Sigmoid colon (tissue), 4 donors: Measurements from ENCODE around the gene DDX28.

Experiments
- CTCF ChIP-seq, 4 experiments: fragments of 450-650 bp in 3 of 4; fragments of 200-600 bp in 1 of 4; IDR thresholded peaks; one replicate each; pipeline ENCODE4 v1.5.1; 2016 to 2019; ENCODE audit warnings: antibody characterized with exemption in 4 of 4, mild to moderate bottlenecking in 3 of 4, moderate library complexity in 2 of 4
- POLR2A ChIP-seq, 2 donors: fragments of 450-650 bp; IDR thresholded peaks; one replicate each; pipeline ENCODE4 v1.6.1; 2016; ENCODE audit warnings: antibody characterized with exemption in 2 of 2, mild to moderate bottlenecking in 2 of 2, moderate library complexity in 2 of 2
- POLR2AphosphoS5 ChIP-seq, 4 donors: sonication (generic); formaldehyde crosslinking; IDR thresholded peaks; one replicate each; pipeline ENCODE4 v1.6.1; 2017; ENCODE audit warnings: antibody characterized with exemption in 4 of 4

- TF ChIP-seq POLR2A (IDR thresholded peaks at IDR 0.05), result no peak
- TF ChIP-seq CTCF (IDR thresholded peaks at IDR 0.05), result no peak
- no peak for TF ChIP-seq POLR2AphosphoS5 (IDR thresholded peaks at IDR 0.05)
These were observed 23.1 kb upstream of the DDX28 start for GRCh38 chr16:68046106-68046505.
